Smooth muscle cell (in vitro differentiated cells): ENCODE results near the gene PTGS2. TPM values are rescaled to one million over a fixed set of nuclear protein-coding genes. Genes with fewer than 3 reads are reported as not detected.

ENCODE experiments used
- DNase-seq: peaks from one replicate; lab custom pipeline; 2025; ENCODE audit not compliant: unreplicated experiment; lab: John Stamatoyannopoulos, UW
- H2AFZ ChIP-seq: fragments of 200-600 bp; sonication (generic); 2 replicates; pipeline ENCODE4 v1.6.0; 2016; ENCODE audit warnings: antibody characterized with exemption, low read depth, mild to moderate bottlenecking
- H3F3A ChIP-seq: fragments of 200-600 bp; sonication (generic); 2 replicates; pipeline ENCODE4 v1.6.0; 2017; ENCODE audit warnings: antibody characterized with exemption, low read depth
- H3K27ac ChIP-seq: fragments of 200-600 bp; sonication (generic); 2 replicates; pipeline ENCODE4 v1.5.1; 2016; ENCODE audit warnings: low read depth, mild to moderate bottlenecking
- H3K27me3 ChIP-seq: fragments of 200-600 bp; sonication (generic); 2 replicates; pipeline ENCODE4 v1.6.1; 2016; ENCODE audit warnings: low read depth, mild to moderate bottlenecking
- H3K36me3 ChIP-seq: fragments of 200-600 bp; sonication (generic); 2 replicates; pipeline ENCODE4 v1.5.1; 2016; ENCODE audit warnings: low read depth
- H3K4me1 ChIP-seq: fragments of 200-600 bp; sonication (generic); 2 replicates; pipeline ENCODE4 v1.5.1; 2016; ENCODE audit warnings: low read depth
- H3K4me2 ChIP-seq: fragments of 200-600 bp; sonication (generic); 2 replicates; pipeline ENCODE4 v1.6.0; 2016; ENCODE audit warnings: mild to moderate bottlenecking
- H3K4me3 ChIP-seq: fragments of 200-600 bp; sonication (generic); 2 replicates; pipeline ENCODE4 v1.5.1; 2016; ENCODE audit warnings: mild to moderate bottlenecking
- H3K79me2 ChIP-seq: fragments of 200-600 bp; sonication (generic); 2 replicates; pipeline ENCODE4 v1.6.0; 2016; ENCODE audit warnings: low read depth, mild to moderate bottlenecking
- H3K9ac ChIP-seq: fragments of 200-600 bp; sonication (generic); 2 replicates; pipeline ENCODE4 v1.6.0; 2016; ENCODE audit warnings: low read depth
- H3K9me3 ChIP-seq: fragments of 200-600 bp; sonication (generic); replicated peaks from 2 replicates; pipeline ENCODE4 v1.5.1; 2016; ENCODE audit warnings: low read depth
- H4K20me1 ChIP-seq: fragments of 200-600 bp; sonication (generic); 2 replicates; pipeline ENCODE4 v1.6.0; 2016; ENCODE audit warnings: low read depth
- WGBS: methylation state at CpG from one replicate; pipeline ENCODE4 v1.1.7; 2016; ENCODE audit warnings: low lambda C conversion rate; 5-methylcytosine and 5-hydroxymethylcytosine counted together
- polyA plus RNA-seq: library from polyadenylated mRNA; unstranded; fragments of >200 nt; fragmentation: Nextera tagmentation; extraction: Ambion mirVana; gene quantifications from 2 replicates; pipeline ENCODE4 v1.2.1, GENCODE V29; 2016
- total RNA-seq: library from RNA; depleted of rRNA; stranded (reverse); fragments of >200 nt; gene quantifications from 2 replicates; pipeline ENCODE4 v1.2.3, GENCODE V29; 2014
- TF ChIP-seq, protein P1 (sequence below): fragments of 200-600 bp; sonication (generic); IDR thresholded peaks from 2 replicates; pipeline ENCODE4 v1.5.1; 2017; ENCODE audit warnings: borderline replicate concordance, mild to moderate bottlenecking, antibody characterized with exemption; ENCODE audit not compliant: insufficient read depth, poor library complexity, severe bottlenecking

The PTGS2 gene
- total RNA-seq (132 and 148 TPM in 2 replicates), polyA plus RNA-seq (37.2 and 57.3 TPM in 2 replicates)

DNA sequence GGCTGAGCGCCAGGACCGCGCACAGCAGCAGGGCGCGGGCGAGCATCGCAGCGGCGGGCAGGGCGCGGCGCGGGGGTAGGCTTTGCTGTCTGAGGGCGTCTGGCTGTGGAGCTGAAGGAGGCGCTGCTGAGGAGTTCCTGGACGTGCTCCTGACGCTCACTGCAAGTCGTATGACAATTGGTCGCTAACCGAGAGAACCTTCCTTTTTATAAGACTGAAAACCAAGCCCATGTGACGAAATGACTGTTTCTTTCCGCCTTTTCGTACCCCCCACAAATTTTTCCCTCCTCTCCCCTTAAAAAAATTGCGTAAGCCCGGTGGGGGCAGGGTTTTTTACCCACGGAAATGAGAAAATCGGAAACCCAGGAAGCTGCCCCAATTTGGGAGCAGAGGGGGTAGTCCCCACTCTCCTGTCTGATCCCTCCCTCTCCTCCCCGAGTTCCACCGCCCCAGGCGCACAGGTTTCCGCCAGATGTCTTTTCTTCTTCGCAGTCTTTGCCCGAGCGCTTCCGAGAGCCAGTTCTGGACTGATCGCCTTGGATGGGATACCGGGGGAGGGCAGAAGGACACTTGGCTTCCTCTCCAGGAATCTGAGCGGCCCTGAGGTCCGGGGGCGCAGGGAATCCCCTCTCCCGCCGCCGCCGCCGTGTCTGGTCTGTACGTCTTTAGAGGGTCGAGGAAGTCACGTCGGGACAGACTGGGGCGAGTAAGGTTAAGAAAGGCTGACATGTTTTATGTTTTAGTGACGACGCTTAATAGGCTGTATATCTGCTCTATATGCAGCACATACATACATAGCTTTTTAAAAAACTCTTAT is at the start of gene PTGS2:
TSS of gene PTGS2 (minus strand) at position 179 of the 817 bp plus-strand sequence. CDS start at position 46, 133 bp downstream.
- TF ChIP-seq, protein P1, sequence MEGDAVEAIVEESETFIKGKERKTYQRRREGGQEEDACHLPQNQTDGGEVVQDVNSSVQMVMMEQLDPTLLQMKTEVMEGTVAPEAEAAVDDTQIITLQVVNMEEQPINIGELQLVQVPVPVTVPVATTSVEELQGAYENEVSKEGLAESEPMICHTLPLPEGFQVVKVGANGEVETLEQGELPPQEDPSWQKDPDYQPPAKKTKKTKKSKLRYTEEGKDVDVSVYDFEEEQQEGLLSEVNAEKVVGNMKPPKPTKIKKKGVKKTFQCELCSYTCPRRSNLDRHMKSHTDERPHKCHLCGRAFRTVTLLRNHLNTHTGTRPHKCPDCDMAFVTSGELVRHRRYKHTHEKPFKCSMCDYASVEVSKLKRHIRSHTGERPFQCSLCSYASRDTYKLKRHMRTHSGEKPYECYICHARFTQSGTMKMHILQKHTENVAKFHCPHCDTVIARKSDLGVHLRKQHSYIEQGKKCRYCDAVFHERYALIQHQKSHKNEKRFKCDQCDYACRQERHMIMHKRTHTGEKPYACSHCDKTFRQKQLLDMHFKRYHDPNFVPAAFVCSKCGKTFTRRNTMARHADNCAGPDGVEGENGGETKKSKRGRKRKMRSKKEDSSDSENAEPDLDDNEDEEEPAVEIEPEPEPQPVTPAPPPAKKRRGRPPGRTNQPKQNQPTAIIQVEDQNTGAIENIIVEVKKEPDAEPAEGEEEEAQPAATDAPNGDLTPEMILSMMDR = peak; percentile 35
- peak within 1 kb of the TSS; percentile 91 for H2AFZ ChIP-seq
- peaks cover 4% of the 10 kb centered on the region for H3K79me2 ChIP-seq
- H3K27ac ChIP-seq = peak within 1 kb of the TSS; percentile 72
- under 1% methylated on average over 52 of the region's 52 CpGs for WGBS
- H3K27me3 ChIP-seq = no peaks in the 10 kb centered on the region
- peak within 1 kb of the TSS; percentile 72 for H3K4me3 ChIP-seq
- H3K36me3 ChIP-seq = no peaks in the 10 kb centered on the region
- H3K4me1 ChIP-seq = no peaks in the 10 kb centered on the region
- H3F3A ChIP-seq = no peaks in the 10 kb centered on the region
- DNase-seq = peak; percentile 56
- H3K9me3 ChIP-seq = no peaks in the 10 kb centered on the region
- H3K9ac ChIP-seq = peak within 1 kb of the TSS; percentile 89
- no peaks in the 10 kb centered on the region for H4K20me1 ChIP-seq
- peak within 1 kb of the TSS; percentile 88 for H3K4me2 ChIP-seq

DNA sequence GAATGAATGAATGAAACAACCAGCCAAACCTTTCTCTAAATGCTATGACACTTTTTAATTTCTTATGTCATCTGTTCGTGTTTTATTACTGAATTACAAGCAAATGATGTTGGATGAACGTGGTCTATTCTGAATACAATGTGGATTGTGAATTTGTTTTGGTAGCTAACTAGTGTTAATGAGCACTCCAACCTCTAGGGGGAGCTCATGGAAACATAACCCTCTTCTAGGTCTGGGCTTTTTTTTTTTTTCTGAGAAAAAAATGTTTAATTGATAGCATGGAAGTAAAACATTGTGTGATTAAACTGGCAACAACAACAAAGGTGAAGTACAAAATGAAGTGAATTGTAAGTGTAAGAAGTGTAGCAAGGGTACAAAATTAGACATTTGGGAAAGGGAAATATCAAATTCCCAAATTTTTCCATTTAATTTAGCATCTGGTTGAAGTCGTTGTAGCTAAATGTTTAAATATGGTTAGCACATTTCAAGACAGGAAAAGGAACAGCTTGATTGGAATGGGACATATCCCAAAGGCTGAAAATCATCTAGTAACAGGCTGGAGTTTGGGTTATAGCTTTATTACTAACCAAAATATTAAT is 42.6 kb upstream of the PTGS2 start:
- no peak overlapping the region for H3K9ac ChIP-seq
- no peak overlapping the region for H3K27ac ChIP-seq
- H3K4me1 ChIP-seq = no peaks in the 10 kb centered on the region
- DNase-seq = no peak
- 40% methylated on average over 3 of the region's 3 CpGs for WGBS
- H3K36me3 ChIP-seq = no peaks in the 10 kb centered on the region
- H3F3A ChIP-seq = no peaks in the 10 kb centered on the region
- no peaks in the 10 kb centered on the region for H3K27me3 ChIP-seq
- H2AFZ ChIP-seq = no peak overlapping the region
- no peak overlapping the region for H3K4me3 ChIP-seq
- H3K79me2 ChIP-seq = no peaks in the 10 kb centered on the region
- no peaks in the 10 kb centered on the region for H4K20me1 ChIP-seq
- H3K4me2 ChIP-seq = no peak overlapping the region
- TF ChIP-seq, protein P1 = peak; percentile 57
- no peaks in the 10 kb centered on the region for H3K9me3 ChIP-seq

DNA sequence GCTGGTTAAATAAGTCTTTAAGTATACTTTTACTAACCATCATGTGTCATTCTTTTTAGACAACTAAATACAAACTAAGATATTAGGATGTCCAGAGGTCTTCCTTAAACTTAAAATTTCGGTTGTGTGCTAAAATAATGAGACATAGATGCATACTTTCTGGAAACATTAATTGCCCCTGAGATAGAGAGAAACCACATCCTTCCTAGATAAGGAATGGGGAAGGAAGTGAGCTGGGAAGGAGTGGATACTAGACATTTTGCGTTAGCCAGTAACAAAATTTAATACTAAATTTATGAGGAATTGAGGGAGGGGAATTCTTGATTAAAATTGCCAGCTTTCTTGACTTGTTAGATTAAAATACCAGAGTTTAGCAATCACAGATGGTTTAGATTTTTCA is 37.1 kb upstream of the PTGS2 start:
- no peak overlapping the region for H3K4me3 ChIP-seq
- DNase-seq = no peak
- TF ChIP-seq, protein P1 = no peak
- H3K9ac ChIP-seq = no peak overlapping the region
- no peaks in the 10 kb centered on the region for H3K4me1 ChIP-seq
- H3K36me3 ChIP-seq = no peaks in the 10 kb centered on the region
- no peaks in the 10 kb centered on the region for H3K27me3 ChIP-seq
- peak overlapping the region; percentile 16 for H3K27ac ChIP-seq
- no peaks in the 10 kb centered on the region for H3K79me2 ChIP-seq
- no peaks in the 10 kb centered on the region for H3F3A ChIP-seq
- 34% methylated on average over 2 of the region's 2 CpGs for WGBS
- no peaks in the 10 kb centered on the region for H3K9me3 ChIP-seq
- peak overlapping the region; percentile 5 for H2AFZ ChIP-seq
- H4K20me1 ChIP-seq = no peaks in the 10 kb centered on the region
- H3K4me2 ChIP-seq = peak overlapping the region; percentile 6
